ENCODE data around the gene MAEA.
A peak's percentile ranks its signal among the peaks of the same experiment; 100 is the strongest.

The MAEA gene

GRCh38 chr4:1373892-1374705 lies 84.4 kb downstream of the MAEA start:
- DNase-seq (ENCODE audit: low read depth): no peak
- TF ChIP-seq, protein P1, sequence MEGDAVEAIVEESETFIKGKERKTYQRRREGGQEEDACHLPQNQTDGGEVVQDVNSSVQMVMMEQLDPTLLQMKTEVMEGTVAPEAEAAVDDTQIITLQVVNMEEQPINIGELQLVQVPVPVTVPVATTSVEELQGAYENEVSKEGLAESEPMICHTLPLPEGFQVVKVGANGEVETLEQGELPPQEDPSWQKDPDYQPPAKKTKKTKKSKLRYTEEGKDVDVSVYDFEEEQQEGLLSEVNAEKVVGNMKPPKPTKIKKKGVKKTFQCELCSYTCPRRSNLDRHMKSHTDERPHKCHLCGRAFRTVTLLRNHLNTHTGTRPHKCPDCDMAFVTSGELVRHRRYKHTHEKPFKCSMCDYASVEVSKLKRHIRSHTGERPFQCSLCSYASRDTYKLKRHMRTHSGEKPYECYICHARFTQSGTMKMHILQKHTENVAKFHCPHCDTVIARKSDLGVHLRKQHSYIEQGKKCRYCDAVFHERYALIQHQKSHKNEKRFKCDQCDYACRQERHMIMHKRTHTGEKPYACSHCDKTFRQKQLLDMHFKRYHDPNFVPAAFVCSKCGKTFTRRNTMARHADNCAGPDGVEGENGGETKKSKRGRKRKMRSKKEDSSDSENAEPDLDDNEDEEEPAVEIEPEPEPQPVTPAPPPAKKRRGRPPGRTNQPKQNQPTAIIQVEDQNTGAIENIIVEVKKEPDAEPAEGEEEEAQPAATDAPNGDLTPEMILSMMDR (conservative IDR thresholded peaks at IDR 0.05; ENCODE audit: low read depth, low read length): no peak
- H3K4me3 ChIP-seq (ENCODE audit: low read length): no peak overlapping the region

- DNase-seq (ENCODE audit: low read depth): no peak
- TF ChIP-seq, protein P1 (conservative IDR thresholded peaks at IDR 0.05; ENCODE audit: low read depth, low read length): no peak
- no peak overlapping the region for H3K4me3 ChIP-seq (ENCODE audit: low read length)
Measured at GRCh38 chr4:1374706-1375045, 85.0 kb downstream of the MAEA start.

GRCh38 chr4:1375051-1375721 lies 85.5 kb downstream of the MAEA start:
- TF ChIP-seq, protein P1 (conservative IDR thresholded peaks at IDR 0.05; ENCODE audit: low read depth, low read length): no peak
- H3K4me3 ChIP-seq (ENCODE audit: low read length): no peak overlapping the region
- no peak for DNase-seq (ENCODE audit: low read depth)

DNA sequence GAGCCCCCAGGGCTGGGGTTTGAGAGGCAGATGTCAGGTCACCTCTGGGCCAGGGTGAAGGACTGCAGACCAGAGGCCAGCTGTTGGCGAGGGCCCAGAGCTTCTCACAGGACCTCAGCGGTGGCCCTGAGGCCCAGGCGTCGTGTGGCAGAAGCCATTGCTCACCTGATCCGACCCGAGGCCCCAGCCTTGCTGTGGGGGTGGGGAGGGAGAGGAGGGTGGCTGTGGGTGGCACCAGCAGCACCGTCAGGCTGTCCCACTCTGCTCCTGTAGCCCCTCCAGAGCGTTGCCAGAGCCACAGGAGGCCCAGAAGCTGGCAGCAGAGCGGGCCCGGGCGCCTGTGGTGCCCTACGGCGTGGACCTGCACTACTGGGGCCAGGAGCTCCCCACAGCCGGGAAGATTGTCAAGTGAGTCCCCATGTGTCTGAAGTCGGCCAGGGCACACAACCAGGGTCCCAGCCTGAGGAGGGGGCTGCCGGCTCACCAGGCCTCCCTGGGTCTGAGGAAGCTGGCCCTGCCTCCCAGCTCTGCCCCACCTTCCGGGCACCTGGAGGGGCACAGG lies 86.2 kb downstream of the MAEA start:
- DNase-seq (ENCODE audit: low read depth): no peak
- H3K4me3 ChIP-seq (ENCODE audit: low read length): no peak overlapping the region
- TF ChIP-seq, protein P1 (conservative IDR thresholded peaks at IDR 0.05; ENCODE audit: low read depth, low read length): no peak

DNA sequence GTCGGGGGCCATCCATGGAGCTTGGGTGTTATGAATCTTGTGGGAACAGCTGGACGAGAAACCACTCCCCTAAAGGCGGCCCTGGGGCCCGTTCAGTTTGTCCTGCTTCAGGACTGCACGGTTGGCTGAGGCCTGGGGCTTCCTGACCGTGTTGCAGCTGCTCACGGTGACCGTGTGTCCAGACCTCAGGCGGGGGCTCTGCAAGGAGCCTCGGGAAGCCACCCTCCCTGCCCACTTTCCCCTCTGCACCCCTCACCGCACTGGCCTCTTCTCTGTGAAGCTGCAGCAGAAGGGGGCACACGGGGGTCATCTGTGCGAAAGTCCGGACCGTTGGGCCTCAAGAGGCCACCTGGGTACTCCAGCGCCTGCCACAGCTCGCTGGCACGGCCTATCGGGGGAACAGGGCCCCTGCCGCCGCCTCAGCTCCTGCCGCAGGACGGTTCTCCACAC lies 86.7 kb downstream of the MAEA start:
- TF ChIP-seq, protein P1 (conservative IDR thresholded peaks at IDR 0.05; ENCODE audit: low read depth, low read length): no peak
- H3K4me3 ChIP-seq (ENCODE audit: low read length): no peak overlapping the region
- no peak for DNase-seq (ENCODE audit: low read depth)

DNA sequence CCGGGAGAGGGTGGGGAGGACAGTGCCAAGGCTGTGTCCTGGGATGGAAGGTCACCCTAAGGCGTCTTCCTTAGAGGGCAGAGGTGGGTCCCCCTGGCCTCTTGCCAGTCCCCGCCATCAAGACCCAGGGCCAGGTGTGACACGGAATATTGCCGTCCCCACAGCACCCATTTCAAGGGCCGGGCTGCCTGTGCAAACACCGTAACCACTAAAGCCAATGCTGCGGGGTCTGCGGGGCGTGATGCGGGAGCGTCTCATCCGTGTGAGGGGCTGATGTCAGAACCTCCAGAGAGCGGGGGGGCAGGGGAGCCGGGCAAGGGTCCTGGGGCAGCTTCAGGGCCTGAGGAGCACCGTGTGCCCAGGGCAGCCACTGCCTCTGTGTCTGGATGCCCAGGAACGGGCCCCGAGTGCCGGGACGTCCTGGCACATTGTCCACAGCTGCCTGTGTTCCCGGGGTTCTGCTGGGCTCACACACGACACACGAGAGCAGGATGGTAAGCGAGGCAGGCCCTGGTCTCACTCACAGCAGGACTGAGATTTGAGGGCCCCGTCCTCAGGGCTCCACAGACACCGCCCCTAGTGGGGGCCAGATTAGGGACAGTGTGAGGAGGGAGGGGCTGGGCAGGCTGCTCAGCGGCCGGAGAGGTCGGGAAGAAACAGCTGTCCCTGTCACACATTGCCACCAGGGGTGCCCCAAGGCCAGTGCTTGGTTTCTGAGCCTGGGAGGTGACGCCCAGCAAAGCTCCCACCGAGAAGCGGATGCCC lies 87.3 kb downstream of the MAEA start:
- DNase-seq (ENCODE audit: low read depth): no peak
- TF ChIP-seq, protein P1 (conservative IDR thresholded peaks at IDR 0.05; ENCODE audit: low read depth, low read length): peak; percentile 21
- no peak overlapping the region for H3K4me3 ChIP-seq (ENCODE audit: low read length)
